HG03045 (cell line): Measurements from ENCODE around the gene TOM1L2.
A peak's percentile ranks its signal among the peaks of the same experiment; 100 is the strongest.

Experiments
- ATAC-seq: cut with Tn5 transposase; IDR thresholded peaks from one replicate; pipeline ENCODE4 v1.9.1; 2021; ENCODE audit warnings: mild to moderate bottlenecking, moderate library complexity; ENCODE audit not compliant: unreplicated experiment

Gene TOM1L2

DNA sequence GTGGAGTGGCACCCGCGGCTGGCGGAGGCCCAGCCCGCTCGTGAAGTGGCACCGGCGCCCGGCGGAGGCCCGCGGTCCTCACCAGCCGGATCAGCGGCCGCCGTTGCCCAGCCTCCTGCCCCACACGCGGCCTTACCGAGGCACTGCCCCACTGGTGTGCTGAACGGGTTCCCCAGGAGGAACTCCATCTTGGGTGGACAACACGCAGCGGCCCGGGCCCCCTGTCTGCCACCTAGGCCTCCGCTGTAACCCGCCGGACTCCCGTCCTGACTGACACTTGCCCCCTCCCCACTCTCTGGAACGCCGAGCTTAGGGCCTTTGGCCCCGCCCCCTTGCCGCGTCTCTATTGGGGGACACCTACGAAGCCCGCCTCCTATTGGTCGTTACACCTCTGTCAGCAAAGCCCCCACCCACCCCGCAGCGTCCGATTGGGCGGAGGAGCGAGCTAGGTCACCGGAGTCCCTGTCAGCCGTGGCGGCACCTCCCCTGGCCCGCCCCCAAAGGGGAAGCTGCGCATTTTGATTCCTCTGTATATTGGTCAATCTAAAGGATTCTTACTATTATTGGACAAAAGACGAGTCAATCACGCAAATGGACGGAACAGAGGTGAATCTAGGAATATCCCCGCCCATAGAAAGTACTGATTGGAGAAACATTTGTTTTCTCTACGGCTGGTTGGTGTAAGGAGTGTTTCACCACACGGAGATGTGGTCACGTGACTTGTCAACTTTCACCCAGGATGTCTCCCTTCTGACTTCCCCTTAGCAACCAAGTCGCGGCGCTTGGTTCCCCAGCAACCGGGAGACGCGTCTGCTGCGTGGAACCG lies at the start of gene TOM1L2, which contains the start of gene DRC3:
Gene TOM1L2 (minus strand): TSS at position 275 of the 826 bp plus-strand sequence. CDS start 87 bp downstream, at position 188.
Gene DRC3 (plus strand): TSS at position 737 of the 826 bp plus-strand sequence. CDS start 4,737 bp downstream, outside the sequence.
- peak; percentile 88 for ATAC-seq

DNA sequence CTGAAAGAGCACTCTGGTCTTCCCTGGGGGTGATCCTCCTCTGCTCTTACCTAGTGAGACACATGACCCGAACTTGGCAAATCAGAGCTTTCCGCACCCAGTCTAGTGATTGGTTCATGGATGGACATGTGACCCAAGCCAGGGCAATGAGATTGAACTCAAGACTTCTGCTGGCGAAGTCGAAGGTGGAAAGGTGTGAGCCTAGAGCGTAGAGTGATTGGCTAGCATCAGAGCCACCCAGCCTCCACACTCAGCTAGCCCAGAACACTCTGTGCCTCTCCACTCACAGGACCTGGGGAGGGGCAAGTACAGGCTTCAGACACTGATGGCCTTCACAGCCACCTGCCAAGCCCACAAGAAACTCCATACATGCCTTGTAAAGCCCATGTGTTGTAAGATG lies 49.2 kb upstream of the TOM1L2 start:
- ATAC-seq, result no peak

DNA sequence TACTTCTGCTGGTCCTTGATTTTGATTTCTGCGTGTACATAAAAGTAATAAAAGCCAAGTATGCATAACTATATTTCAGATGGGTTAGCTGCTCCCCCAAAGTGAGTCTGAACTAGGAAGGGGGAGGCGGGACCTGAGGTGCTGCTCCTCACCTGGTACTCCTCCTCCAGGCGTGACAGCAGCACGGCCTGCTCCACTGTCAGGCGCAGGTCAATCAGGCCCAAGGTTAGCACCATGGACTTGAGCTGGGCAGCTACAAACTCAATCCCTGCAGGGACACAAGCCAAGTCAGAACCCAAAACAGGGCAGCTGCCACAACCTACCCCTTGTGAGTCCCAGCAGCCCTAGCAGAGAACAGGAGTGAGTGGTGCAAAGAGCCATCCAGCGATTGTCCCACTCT lies 48.8 kb upstream of the TOM1L2 start:
- no peak for ATAC-seq

DNA sequence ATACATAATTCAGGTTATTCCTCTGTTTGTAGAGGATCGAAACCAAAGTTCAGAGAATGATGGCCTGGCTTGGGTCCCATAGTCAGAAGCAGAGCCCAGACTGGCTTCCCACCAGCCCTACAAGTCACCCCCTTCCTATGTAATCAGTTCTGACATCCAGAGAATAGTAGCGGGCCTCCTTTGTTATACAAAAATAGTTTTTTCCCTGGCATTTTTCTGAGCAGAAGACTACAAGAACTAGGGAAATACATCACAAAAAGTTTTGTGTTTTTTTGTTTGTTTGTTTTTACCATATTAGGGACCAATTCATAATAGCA lies 47.6 kb upstream of the TOM1L2 start:
- ATAC-seq, result no peak

DNA sequence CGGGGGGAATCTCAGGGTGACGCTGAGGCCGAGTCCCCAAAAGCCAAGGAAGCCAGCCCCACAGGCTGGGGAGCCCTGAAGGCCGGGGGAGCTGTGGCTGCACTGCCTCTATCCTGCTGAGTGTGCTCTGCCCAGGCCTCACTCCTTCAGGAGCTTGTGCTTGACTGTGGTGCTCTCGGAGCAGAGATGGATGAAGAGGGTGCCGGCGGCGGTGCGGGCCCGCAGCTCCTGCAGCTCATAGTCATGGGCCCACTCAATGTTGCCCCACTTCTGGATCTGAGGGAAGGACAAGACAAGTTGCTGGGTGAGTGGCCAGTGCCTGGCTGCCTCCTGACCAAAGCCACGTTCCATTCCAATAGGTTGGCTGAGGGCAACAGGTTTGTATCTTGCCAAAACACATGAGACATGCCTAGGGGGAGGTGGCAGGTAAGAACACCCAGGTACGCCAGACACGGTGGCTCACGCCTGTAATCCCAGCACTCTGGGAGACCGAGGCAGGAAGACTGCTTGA lies 46.3 kb upstream of the TOM1L2 start:
- ATAC-seq, result no peak

DNA sequence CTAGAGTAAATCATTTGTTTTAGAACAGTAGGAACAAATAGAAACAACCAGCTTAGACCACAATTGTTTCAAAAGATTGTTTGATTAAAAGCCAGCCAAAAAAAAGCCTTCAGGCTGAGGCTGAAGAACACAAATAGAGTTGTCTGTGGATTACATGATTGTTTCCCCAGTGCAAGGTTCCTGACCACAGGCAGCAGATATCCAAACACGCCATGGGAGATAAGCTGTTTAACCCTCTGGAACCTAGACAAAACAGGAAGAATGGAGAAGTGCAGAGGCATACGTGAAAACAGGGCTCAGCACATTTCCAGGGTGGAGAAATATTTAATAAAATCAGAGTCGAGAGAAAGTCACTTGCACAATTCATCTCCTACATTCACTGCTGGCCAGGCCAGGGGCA lies 45.8 kb upstream of the TOM1L2 start:
- ATAC-seq, result no peak

DNA sequence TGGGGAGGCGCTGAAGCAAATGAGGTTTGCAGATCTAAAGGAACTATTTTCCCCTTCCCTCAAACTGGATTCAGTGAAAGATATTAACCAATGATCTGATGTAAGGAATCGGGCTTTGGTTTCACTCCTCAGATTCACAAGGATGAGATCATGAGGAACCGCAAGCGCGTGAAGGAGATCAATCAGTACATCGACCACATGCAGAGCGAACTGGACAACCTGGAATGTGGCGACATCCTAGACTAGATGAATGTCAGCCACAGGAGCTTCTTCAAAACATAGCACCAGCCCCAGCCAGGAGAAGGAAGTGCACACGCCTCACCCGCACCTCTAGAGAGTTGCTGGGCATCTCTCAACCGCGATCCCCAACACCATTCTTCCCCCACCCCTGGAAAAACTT lies 44.2 kb upstream of the TOM1L2 start:
- ATAC-seq, result no peak

DNA sequence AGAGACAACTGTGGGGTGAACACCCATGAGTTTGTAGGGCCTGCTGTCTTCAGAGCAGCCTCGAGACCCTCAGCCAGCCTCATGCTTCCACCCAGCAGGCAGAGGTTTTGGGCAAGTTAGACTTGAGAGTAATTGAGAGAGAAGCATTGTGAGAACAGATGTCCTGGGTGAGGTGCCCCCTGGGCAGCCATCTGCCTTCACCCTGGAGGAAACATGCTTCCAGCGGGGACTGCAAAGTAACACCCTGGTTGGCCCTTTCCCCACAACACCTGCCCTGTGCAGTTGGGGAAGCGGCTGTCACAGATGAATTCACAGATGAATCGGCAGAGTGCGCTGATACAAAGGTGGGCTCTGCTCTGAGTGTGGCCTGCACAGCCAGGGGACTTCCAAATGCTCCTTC lies 43.4 kb upstream of the TOM1L2 start:
- ATAC-seq, result no peak

DNA sequence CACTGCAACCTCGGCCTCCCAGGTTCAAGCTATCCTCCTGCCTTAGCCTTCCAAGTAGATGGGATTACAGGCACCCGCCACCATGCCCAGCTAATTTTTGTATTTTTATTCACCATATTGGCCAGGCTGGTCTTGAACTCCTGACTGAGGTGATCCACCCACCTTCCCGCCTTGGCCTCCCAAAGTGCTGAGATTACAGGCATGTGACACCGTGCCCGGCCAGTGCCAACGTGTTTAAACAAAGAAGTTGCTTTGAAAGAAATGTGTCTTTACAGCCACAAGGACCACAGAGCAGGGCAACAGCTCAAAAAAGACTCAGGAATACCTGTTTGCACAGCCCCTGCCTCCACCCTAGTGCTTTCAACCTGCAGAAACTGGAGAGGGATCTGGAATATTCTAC lies 41.8 kb upstream of the TOM1L2 start:
- no peak for ATAC-seq

DNA sequence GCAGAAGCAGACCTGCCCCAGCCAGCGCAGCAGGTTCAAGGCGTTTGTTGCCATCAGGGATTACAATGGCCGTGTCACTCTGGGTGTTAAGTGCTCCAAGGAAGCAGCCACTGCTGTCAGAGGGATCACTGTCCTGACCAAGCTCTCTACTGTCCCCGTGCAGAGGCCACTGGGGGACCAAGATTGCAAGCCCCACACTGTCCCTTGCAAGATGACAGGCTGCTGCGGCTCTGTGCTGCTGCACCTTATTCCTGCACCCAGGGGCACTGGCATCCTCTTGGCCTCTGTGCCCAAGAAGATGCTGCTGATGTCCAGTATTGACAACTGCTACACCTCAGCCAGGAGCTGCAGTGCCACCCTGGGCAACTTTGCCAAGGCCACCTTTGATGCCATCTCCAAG lies 39.1 kb upstream of the TOM1L2 start:
- ATAC-seq, result no peak

DNA sequence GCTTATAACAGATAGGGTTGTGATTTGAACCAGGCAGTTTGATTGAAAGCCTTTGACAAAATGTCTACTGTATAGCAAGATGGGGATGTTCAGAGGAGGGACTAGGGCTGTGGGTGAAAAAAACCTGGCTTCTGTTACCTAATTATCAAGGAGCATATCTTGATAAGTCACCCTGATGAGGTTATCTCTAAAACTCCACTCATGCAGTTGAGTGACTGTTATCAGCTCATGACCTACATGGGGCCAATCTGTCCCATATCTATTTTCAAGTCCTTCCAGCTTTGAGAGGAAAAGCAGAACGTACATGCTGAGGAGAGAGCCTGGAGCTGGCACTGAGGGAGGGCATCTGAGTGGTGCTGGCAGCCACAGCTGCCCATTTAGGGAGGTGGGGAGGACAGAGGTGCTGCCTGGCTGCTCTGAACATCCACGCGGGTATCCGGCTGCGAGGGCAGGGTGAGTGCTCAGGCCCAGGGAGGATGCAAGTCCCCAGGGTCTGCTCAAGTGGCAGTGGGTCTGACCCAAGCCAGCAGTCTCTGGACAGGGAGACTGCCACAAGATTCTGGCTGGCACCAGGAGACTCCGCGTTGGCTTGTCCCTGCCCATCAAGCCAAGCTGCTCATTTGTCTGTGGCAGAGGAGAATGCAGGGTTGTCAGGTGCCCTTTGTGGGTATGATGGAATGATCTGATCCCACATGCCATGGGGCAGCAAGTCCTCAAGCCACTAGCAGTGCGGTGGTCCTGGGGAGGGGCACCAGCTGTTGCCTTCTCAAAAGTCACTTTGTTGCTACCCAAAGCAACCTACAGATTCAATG lies 37.6 kb upstream of the TOM1L2 start:
- ATAC-seq, result no peak

DNA sequence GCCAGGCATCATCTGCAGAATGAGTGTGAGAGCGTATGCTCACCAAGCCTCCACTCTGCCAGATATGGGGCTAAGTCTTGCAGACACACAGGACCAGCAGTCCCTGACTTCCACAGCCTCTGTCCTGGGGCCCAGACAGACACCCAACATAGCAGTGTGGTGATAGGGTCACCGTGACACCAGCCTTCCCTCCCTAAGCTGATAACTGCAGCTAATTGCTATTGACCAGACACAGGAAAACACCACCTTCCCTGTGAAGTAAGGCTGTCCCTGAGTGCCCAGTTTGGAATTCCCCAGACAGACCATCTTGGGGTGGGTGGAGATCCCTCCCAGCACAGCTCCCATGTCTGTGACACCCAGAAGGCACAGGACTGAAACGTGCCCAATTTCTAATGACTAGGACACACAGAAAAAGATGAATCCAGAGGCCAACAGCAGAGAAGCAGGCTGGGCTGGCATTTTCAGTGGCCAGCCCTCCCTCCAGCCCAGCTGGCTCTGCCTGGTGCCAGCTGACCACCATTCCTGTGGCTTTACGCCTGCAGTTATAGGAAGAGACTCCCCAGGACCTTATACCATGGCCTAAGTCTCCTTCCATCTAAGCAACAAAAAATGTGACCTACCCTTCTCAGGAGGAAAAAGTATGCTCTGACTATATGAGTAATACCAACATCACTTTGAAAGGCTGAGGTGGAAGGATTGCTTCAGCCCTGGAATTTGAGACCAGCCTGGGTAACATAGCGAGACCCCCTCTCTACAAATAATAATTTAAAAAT lies 36.5 kb upstream of the TOM1L2 start:
- no peak for ATAC-seq

DNA sequence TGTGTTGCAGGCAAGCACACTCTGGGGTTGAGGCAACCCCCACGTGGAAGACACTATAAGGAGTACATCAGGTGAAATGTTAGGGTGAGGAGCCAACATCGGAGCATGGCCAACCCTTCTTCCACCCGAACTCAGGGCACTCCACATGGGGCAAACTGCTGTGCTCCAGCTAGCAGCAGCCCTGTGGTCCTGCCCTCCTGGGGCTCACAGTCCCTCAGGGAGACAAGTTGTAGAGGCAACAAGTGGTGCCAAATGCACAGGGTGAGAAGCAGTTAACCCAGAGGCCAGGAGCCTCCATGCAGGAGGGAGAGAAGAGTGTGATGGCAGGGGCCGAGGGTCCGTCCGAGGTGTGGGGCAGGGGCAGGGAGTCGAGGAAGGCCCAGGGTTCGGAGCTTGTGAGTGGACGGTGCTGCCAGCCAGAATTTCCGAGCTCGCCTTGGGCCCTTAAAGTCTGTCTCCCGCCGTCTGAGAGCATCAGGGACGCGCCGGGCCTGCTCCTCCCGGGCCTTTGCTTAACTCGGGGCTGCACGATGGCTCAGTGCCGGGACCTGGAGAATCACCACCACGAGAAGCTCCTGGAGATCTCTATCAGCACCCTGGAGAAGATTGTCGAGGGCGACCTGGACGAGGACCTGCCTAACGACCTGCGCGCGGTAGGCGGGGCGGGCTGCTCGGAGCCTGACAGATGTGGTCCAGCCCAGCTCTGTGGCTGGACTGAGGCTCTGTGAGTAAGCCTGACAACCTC lies 34.5 kb upstream of the TOM1L2 start:
- no peak for ATAC-seq

DNA sequence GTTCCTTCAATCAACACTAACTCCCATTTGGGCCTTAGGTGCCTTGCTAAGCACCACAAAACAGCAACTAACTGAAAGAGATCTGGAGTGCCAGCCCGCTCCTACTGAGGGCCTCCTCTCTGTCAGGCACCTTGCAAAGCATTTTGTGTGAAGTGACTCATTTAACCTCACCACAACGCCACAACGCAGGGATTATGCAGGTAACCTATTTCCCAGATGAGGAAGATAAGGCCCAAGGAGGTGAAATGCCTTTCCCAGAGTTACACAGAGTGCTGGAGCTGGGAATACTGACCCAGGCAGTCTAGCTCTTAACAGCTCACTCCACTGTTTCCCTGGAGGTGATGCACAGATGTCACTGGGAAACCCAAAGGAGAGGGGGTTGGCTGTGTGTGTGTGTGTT lies 33.3 kb upstream of the TOM1L2 start:
- ATAC-seq, result no peak

DNA sequence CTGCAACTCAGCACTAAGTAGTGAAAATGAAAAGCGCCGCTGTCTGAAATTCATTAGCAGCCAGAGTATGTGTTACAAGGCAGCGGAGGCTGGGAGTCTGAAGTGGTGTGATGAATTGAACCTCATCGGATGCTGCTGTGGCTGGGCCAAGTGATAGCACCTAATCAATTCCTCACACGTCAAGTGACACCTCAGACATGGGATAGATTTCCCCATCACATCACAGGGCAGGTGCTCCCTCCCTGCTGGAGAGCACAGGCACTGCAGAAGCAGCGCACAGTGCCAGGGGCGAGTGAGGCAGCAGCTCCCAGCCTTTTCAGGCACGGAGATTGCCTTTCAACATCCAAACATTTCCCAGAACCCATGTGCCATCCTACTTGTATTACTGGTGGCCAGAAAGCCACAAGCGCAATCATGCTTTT lies 32.7 kb upstream of the TOM1L2 start:
- no peak for ATAC-seq

DNA sequence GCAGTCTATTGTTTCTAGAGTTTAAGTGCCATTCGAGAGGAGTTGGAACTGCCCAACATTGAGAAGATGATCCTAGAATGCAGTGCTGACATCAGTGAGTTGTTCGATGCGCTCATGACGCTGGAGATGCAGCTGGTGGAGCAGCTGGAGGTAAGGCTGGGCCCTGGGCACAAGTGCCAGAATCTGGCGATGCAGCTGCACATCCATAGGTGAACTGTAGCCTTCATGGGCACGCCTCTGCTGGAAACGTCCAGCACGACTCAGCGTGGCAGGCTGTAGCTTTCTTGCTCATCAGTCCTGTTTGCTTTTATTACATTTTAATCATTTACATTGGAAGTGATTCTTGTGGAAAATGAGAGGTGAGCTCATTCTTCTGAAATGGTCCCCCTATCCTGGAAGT lies 32.1 kb upstream of the TOM1L2 start:
- no peak for ATAC-seq

DNA sequence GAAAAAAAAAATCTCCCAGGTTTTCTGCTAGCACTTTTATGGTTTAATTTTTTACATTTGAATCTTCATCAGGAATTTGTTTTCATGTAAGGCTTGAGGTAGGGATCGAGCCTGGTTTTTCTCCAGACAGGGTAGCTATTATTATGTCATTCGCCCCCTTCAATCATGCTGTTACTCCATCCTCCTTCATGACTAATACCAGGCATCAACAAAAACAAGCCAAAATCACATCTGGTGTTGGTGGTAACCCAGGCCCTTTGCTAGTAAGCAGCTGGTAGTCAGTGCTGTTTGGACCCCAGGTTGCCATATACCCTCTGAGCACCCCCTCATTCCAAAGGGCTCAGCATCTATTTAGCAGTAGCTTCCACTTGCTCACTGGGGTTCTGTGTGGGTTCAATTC lies 30.0 kb upstream of the TOM1L2 start:
- no peak for ATAC-seq

DNA sequence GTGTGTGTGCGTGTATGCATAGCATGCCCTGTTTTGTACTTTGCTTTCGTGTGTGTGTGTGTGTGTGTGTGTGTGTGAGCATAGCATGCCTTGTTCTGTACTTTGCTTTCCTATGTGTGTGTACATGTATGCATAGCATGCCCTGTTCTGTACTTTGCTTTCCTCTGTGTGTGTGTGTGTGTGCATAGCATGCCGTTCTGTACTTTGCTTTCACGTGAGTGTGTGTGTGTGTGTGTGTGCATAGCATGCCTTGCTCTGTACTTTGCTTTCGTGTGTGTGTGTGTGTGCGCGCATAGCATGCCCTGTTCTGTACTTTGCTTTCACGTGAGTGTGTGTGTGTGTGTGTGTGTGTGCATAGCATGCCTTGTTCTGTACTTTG lies 27.8 kb upstream of the TOM1L2 start:
- no peak for ATAC-seq

DNA sequence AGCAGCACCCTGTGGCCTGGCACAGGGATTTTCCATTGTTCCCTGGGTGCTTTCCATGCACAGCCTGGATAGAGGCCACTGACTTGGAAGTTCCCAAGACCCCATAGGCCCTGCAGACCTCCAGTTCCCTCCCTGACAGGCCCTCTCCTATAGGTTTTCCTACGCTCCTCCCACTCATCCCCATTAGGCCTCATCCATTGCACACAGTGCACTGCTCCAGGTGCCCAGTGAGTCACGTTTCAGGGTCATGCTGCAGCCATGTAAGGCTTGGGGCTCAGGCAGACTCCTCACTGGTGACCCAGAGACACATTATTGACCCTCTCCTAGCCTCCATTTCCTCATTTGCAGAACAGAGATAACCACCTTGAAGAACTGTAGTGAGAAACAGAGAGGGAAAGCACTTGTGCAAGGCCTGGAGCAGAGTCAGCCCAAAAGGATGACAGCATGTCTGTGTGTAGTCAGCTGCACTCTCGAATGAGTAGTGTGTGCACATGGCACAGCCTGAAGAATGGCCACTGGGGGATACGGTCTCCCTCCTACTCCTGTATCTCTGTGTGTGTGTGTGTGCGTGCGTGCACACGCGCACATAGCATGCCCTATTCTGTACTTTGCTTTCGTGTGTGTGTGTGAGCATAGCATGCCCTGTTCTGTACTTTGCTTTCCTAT lies 27.3 kb upstream of the TOM1L2 start:
- no peak for ATAC-seq

DNA sequence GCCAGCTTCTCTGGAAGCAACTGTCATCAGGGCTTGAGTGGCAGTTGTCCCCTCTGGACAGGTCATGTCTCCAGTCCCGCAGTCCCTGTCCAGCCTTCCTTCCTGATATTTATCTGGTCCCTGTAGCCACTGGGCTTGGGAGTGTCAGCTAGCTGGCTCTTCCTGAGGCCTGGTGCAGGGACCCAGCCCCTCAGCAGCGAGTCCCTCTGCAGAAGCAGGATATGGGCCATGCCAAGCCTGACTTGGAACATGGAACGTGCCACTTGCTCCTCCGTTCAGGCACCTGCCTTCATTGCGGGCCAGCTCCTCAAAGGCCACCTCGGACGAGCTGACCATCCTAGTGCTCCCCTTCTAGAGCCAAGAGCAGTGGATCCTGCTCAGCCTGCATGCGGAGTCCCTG lies 26.7 kb upstream of the TOM1L2 start:
- ATAC-seq, result no peak
